ENCODE data around the gene FLNB. TPM values are rescaled to one million over a fixed set of nuclear protein-coding genes. Genes with fewer than 3 reads are reported as not detected.

FLNB gene
- total and polyA plus RNA-seq, 10 of the 15 experiments (the other 5 are each of a cell fraction or from before 2014, with no cell fraction given): 13.6 to 51.8 (median 26.4) TPM

GRCh38 chr3:58094657-58095056 is 86.4 kb downstream of the FLNB start:
- FAIRE-seq (no peak), DNase-seq (ENCODE audit: low read depth, low spot score) (no peak), ATAC-seq (no peak)
- no TSS peak for BruUV-seq (replicated peaks)
- no peak overlapping the region for H3K9ac ChIP-seq (ENCODE audit: control insufficient read depth, insufficient read depth, low read length)
- intact Hi-C loops (cut with micrococcal nuclease; ENCODE audit: unreplicated experiment): no loop called here
- no peak overlapping the region for H3K27ac ChIP-seq (ENCODE audit: control insufficient read depth, insufficient read depth)
- RAD21 ChIA-PET (ENCODE audit: unreplicated experiment): interaction anchor here (1.4 kb wide), 1 partner anchor 9 kb away, joined by 3 read pairs; no protein-coding TSS in a partner anchor
- TF ChIP-seq BRCA1 (IDR thresholded peaks at IDR 0.05; ENCODE audit: low read depth, low read length): no peak
- no peak for TF ChIP-seq POU2F2 (IDR thresholded peaks at IDR 0.05; ENCODE audit: borderline replicate concordance, low read depth, low read length)
- no peak for TF ChIP-seq BHLHE40 (IDR thresholded peaks at IDR 0.05; ENCODE audit: borderline replicate concordance in 1 of 2, low read depth in 2 of 2, low read length in 1 of 2)
- no peak for TF ChIP-seq CBX3 (IDR thresholded peaks at IDR 0.05; ENCODE audit: borderline replicate concordance, low read depth)
- no peak for TF ChIP-seq ZZZ3 (IDR thresholded peaks at IDR 0.05; ENCODE audit: control insufficient read depth, insufficient read length, low read depth)
- TF ChIP-seq ZNF24 (IDR thresholded peaks at IDR 0.05): no peak
- no peak for TF ChIP-seq WRNIP1 (IDR thresholded peaks at IDR 0.05; ENCODE audit: borderline replicate concordance, low read depth, low read length)
- TF ChIP-seq NR2F1 (conservative IDR thresholded peaks at IDR 0.05): no peak
- TF ChIP-seq CEBPZ (IDR thresholded peaks at IDR 0.05; ENCODE audit: low read depth, low read length): no peak
- TF ChIP-seq, protein P1, sequence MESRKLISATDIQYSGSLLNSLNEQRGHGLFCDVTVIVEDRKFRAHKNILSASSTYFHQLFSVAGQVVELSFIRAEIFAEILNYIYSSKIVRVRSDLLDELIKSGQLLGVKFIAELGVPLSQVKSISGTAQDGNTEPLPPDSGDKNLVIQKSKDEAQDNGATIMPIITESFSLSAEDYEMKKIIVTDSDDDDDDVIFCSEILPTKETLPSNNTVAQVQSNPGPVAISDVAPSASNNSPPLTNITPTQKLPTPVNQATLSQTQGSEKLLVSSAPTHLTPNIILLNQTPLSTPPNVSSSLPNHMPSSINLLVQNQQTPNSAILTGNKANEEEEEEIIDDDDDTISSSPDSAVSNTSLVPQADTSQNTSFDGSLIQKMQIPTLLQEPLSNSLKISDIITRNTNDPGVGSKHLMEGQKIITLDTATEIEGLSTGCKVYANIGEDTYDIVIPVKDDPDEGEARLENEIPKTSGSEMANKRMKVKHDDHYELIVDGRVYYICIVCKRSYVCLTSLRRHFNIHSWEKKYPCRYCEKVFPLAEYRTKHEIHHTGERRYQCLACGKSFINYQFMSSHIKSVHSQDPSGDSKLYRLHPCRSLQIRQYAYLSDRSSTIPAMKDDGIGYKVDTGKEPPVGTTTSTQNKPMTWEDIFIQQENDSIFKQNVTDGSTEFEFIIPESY (IDR thresholded peaks at IDR 0.05): no peak
- TF ChIP-seq CHD1 (IDR thresholded peaks at IDR 0.05; ENCODE audit: low read depth, low read length): no peak
- no peak for TF ChIP-seq BMI1 (IDR thresholded peaks at IDR 0.05; ENCODE audit: borderline replicate concordance)
- no peak for TF ChIP-seq MTA3 (IDR thresholded peaks at IDR 0.05; ENCODE audit: borderline replicate concordance, low read length)
- H4K20me1 ChIP-seq (ENCODE audit: control insufficient read depth, insufficient read depth): no peaks in the 10 kb centered on the region
- no peaks in the 10 kb centered on the region for H3K4me1 ChIP-seq (ENCODE audit: control insufficient read depth, insufficient read depth, low read length)
- H2AFZ ChIP-seq (ENCODE audit: control insufficient read depth, low read depth, low read length): no peak overlapping the region
- H3K4me3 ChIP-seq: no peak overlapping the region
- in situ Hi-C loops (cut with MboI): no loop called here
- H3K79me2 ChIP-seq (ENCODE audit: control insufficient read depth, insufficient read depth, low read length): no peaks in the 10 kb centered on the region
- H3K27me3 ChIP-seq (replicated peaks in 1 of 2; ENCODE audit: control insufficient read depth in 2 of 2, insufficient read depth in 2 of 2, low read length in 1 of 2): no peaks in the 10 kb centered on the region
- SMC1A ChIA-PET (ENCODE audit: uncharacterized antibody, unreplicated experiment): interaction anchor here (1.2 to 2.5 kb wide), 2 partner anchors 9 to 37 kb away, joined by 4 to 5 read pairs; no protein-coding TSS in a partner anchor
- H3K4me2 ChIP-seq (ENCODE audit: control insufficient read depth, insufficient read depth): no peak overlapping the region
- CTCF ChIA-PET: interaction anchor here (1.0 kb wide), 2 partner anchors 31 to 87 kb away, joined by 3 to 4 read pairs; no protein-coding TSS in a partner anchor
- 80% methylated on average over 8 of the region's 8 CpGs for WGBS (ENCODE audit: insufficient coverage, insufficient replicate concordance, low lambda C conversion rate, missing lambda C conversion rate)
- POLR2A ChIA-PET: no interaction called here
- no peaks in the 10 kb centered on the region for H3K9me3 ChIP-seq (replicated peaks; ENCODE audit: control insufficient read depth, insufficient read depth, low read length)
- peaks cover 6 to 14% of the 10 kb centered on the region in 2 experiments; a peak in 3 of 4 replicates for H3K36me3 ChIP-seq (ENCODE audit: control insufficient read depth in 2 of 2, insufficient read depth in 2 of 2, low read length in 1 of 2)

Measured in GM12878 (cell line).